ENCODE results near the gene IGIP.

DNA sequence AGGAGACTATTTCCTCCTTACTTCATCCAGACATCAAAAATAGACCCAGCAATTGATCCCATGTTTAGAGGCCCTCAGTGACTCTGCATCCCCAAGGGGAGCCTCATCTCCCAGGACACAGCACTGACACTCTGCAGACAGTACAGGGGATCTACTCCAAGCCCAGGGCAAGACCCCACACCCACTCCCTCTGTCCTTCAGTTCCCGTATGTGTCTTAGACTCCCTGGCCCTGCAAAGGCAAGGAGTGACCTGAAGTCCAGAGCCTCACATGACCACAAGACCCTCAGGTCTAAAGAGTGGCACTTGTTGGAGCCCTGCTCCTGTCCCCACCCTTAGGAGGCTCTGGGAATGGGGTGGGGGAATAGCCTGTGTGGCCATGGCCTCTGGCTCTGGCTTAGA, 21.7 kb downstream of the IGIP start:
- TF ChIP-seq YY1 (IDR thresholded peaks at IDR 0.05; ENCODE audit: low read depth) (no peak), CEBPB (IDR thresholded peaks at IDR 0.05) (no peak), REST (IDR thresholded peaks at IDR 0.05; ENCODE audit: low read depth) (no peak), EP300 (IDR thresholded peaks at IDR 0.05; ENCODE audit: borderline replicate concordance) (no peak), TCF12 (IDR thresholded peaks at IDR 0.05; ENCODE audit: low read depth) (no peak), RAD21 (IDR thresholded peaks at IDR 0.05; ENCODE audit: low read depth) (no peak)
- TF ChIP-seq, protein P1, sequence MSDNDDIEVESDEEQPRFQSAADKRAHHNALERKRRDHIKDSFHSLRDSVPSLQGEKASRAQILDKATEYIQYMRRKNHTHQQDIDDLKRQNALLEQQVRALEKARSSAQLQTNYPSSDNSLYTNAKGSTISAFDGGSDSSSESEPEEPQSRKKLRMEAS (IDR thresholded peaks at IDR 0.05): no peak

Data from Ishikawa (cell line).